GM15510 (cell line): ENCODE results near the gene CLIC1.

ENCODE experiments used
- POLR2A ChIP-seq: IDR thresholded peaks from 3 replicates; pipeline ENCODE4 v1.6.1; 2011; ENCODE audit warnings: borderline replicate concordance; ENCODE audit not compliant: insufficient read length; ENCODE audit errors: extremely low read depth

The CLIC1 gene

GRCh38 chr6:31761343-31761742 lies 25.0 kb upstream of the CLIC1 start:
- no peak for TF ChIP-seq POLR2A

GRCh38 chr6:31760790-31761189 lies 24.5 kb upstream of the CLIC1 start:
- no peak for TF ChIP-seq POLR2A

- TF ChIP-seq POLR2A, result no peak
These were observed 22.0 kb upstream of the CLIC1 start for GRCh38 chr6:31758281-31758680.

GRCh38 chr6:31752739-31753319 lies 16.5 kb upstream of the CLIC1 start:
- TF ChIP-seq POLR2A, result no peak

- TF ChIP-seq POLR2A, result no peak
These were observed 14.2 kb upstream of the CLIC1 start for GRCh38 chr6:31750411-31751022.

GRCh38 chr6:31749301-31750036 lies 13.1 kb upstream of the CLIC1 start:
- no peak for TF ChIP-seq POLR2A

GRCh38 chr6:31744422-31744821 lies 8.1 kb upstream of the CLIC1 start:
- TF ChIP-seq POLR2A, result no peak

- no peak for TF ChIP-seq POLR2A
These were observed 6.6 kb upstream of the CLIC1 start for GRCh38 chr6:31742894-31743293.

- TF ChIP-seq POLR2A, result no peak
These were observed 5.5 kb upstream of the CLIC1 start for GRCh38 chr6:31741815-31742214.

GRCh38 chr6:31740397-31741223 lies 4.3 kb upstream of the CLIC1 start:
- no peak for TF ChIP-seq POLR2A

GRCh38 chr6:31739639-31740396 lies 3.5 kb upstream of the CLIC1 start, which contains the start of gene MSH5:
MSH5 (plus strand) TSS chr6:31740005; CDS start chr6:31740467, 462 bp downstream.
- peak; percentile 63 for TF ChIP-seq POLR2A

GRCh38 chr6:31737991-31738979 lies 2.0 kb upstream of the CLIC1 start:
- TF ChIP-seq POLR2A, result peak; percentile 44
